Measurements from ENCODE around the gene GRIK1.
A peak's percentile ranks its signal among the peaks of the same experiment; 100 is the strongest.

Gene GRIK1

GRCh38 chr21:29630441-29630840 is 309.4 kb downstream of the GRIK1 start:
- Histone ChIP-seq H3K27me3 (ENCODE audit: control insufficient read depth in 1 of 2, insufficient read depth in 1 of 2, low read length in 2 of 2) (no peaks in the 10 kb centered on the region), H2AK5ac (ENCODE audit: low read length, severe bottlenecking) (no peak overlapping the region), H3K14ac (ENCODE audit: low read length in 2 of 2) (no peak overlapping the region), H3K4ac (ENCODE audit: low read depth in 1 of 2, low read length in 2 of 2) (no peak overlapping the region), H3K36me3 (ENCODE audit: control insufficient read depth in 1 of 2, insufficient read depth in 2 of 2, low read depth in 1 of 2, low read length in 2 of 2) (no peaks in the 10 kb centered on the region), H3K79me1 (replicated peaks; ENCODE audit: low read length, poor library complexity, severe bottlenecking) (no peaks in the 10 kb centered on the region), H2AFZ (ENCODE audit: low read depth, low read length) (no peak overlapping the region), H2BK15ac (ENCODE audit: low read depth, poor library complexity, severe bottlenecking) (no peak overlapping the region), H4K8ac (ENCODE audit: low read length) (no peak overlapping the region), H3K18ac (ENCODE audit: low read depth in 1 of 2, low read length in 2 of 2) (no peak overlapping the region), H2BK120ac (ENCODE audit: low read depth, low read length) (no peak overlapping the region), H2BK12ac (ENCODE audit: low read length in 2 of 2) (no peak overlapping the region), H2BK5ac (ENCODE audit: low read depth, low read length, poor library complexity, severe bottlenecking) (no peak overlapping the region), H3K23ac (ENCODE audit: low read length in 2 of 2) (no peak overlapping the region), H3K27ac (ENCODE audit: low read length, poor library complexity, severe bottlenecking) (no peak overlapping the region), H3K4me1 (ENCODE audit: control insufficient read depth, insufficient read depth, low read depth, low read length) (no peaks in the 10 kb centered on the region), H3K9me3 (ENCODE audit: control insufficient read depth, low read length) (no peaks in the 10 kb centered on the region), H3K9ac (ENCODE audit: low read length) (no peak overlapping the region), H4K91ac (ENCODE audit: low read length) (no peak overlapping the region), H3K4me3 (ENCODE audit: insufficient read depth in 1 of 2, low read depth in 1 of 2, low read length in 2 of 2) (no peak overlapping the region), H3K4me2 (ENCODE audit: low read length, poor library complexity, severe bottlenecking) (no peak overlapping the region)
- no peak for DNase-seq
- WGBS = 97% methylated on average over 2 of the region's 3 CpGs

- peaks cover 2% of the 10 kb centered on the region for H3K4me1 ChIP-seq (ENCODE audit: control insufficient read depth, insufficient read depth, low read depth, low read length)
- no peaks in the 10 kb centered on the region for H3K79me1 ChIP-seq (replicated peaks; ENCODE audit: low read length, poor library complexity, severe bottlenecking)
- H4K8ac ChIP-seq (ENCODE audit: low read length) = no peak overlapping the region
- no peak overlapping the region for H3K23ac ChIP-seq (ENCODE audit: low read length in 2 of 2)
- H2AFZ ChIP-seq (ENCODE audit: low read depth, low read length) = no peak overlapping the region
- H3K27me3 ChIP-seq (ENCODE audit: control insufficient read depth in 1 of 2, insufficient read depth in 1 of 2, low read length in 2 of 2) = no peaks in the 10 kb centered on the region
- H2AK5ac ChIP-seq (ENCODE audit: low read length, severe bottlenecking) = no peak overlapping the region
- no peaks in the 10 kb centered on the region for H3K9me3 ChIP-seq (ENCODE audit: control insufficient read depth, low read length)
- no peak overlapping the region for H2BK12ac ChIP-seq (ENCODE audit: low read length in 2 of 2)
- no peak overlapping the region for H3K18ac ChIP-seq (ENCODE audit: low read depth in 1 of 2, low read length in 2 of 2)
- H3K9ac ChIP-seq (ENCODE audit: low read length) = no peak overlapping the region
- H4K91ac ChIP-seq (ENCODE audit: low read length) = no peak overlapping the region
- no peak overlapping the region for H2BK15ac ChIP-seq (ENCODE audit: low read depth, poor library complexity, severe bottlenecking)
- H3K36me3 ChIP-seq (ENCODE audit: control insufficient read depth in 1 of 2, insufficient read depth in 2 of 2, low read depth in 1 of 2, low read length in 2 of 2) = no peaks in the 10 kb centered on the region
- no peak overlapping the region for H2BK120ac ChIP-seq (ENCODE audit: low read depth, low read length)
- H3K4ac ChIP-seq (ENCODE audit: low read depth in 1 of 2, low read length in 2 of 2) = no peak overlapping the region
- H3K27ac ChIP-seq (ENCODE audit: low read length, poor library complexity, severe bottlenecking) = no peak overlapping the region
- no peak overlapping the region for H3K4me2 ChIP-seq (ENCODE audit: low read length, poor library complexity, severe bottlenecking)
- H3K4me3 ChIP-seq (ENCODE audit: insufficient read depth in 1 of 2, low read depth in 1 of 2, low read length in 2 of 2) = no peak overlapping the region
- H2BK5ac ChIP-seq (ENCODE audit: low read depth, low read length, poor library complexity, severe bottlenecking) = no peak overlapping the region
- DNase-seq = no peak
- no peak overlapping the region for H3K14ac ChIP-seq (ENCODE audit: low read length in 2 of 2)
Observed at GRCh38 chr21:29627905-29628304, 311.9 kb downstream of the GRIK1 start.

GRCh38 chr21:29626801-29627470 is 312.9 kb downstream of the GRIK1 start:
- Histone ChIP-seq H2BK5ac (ENCODE audit: low read depth, low read length, poor library complexity, severe bottlenecking) (no peak overlapping the region), H3K9ac (ENCODE audit: low read length) (no peak overlapping the region), H2AFZ (ENCODE audit: low read depth, low read length) (no peak overlapping the region), H3K18ac (ENCODE audit: low read depth in 1 of 2, low read length in 2 of 2) (no peak overlapping the region), H3K23ac (ENCODE audit: low read length in 2 of 2) (no peak overlapping the region), H3K79me1 (replicated peaks; ENCODE audit: low read length, poor library complexity, severe bottlenecking) (no peaks in the 10 kb centered on the region), H2BK120ac (ENCODE audit: low read depth, low read length) (no peak overlapping the region), H3K4ac (ENCODE audit: low read depth in 1 of 2, low read length in 2 of 2) (no peak overlapping the region), H3K27me3 (ENCODE audit: control insufficient read depth in 1 of 2, insufficient read depth in 1 of 2, low read length in 2 of 2) (no peaks in the 10 kb centered on the region), H2BK12ac (ENCODE audit: low read length in 2 of 2) (no peak overlapping the region), H4K91ac (ENCODE audit: low read length) (no peak overlapping the region), H3K4me2 (ENCODE audit: low read length, poor library complexity, severe bottlenecking) (no peak overlapping the region), H2BK15ac (ENCODE audit: low read depth, poor library complexity, severe bottlenecking) (no peak overlapping the region), H4K8ac (ENCODE audit: low read length) (no peak overlapping the region), H3K4me1 (ENCODE audit: control insufficient read depth, insufficient read depth, low read depth, low read length) (peaks cover 2% of the 10 kb centered on the region), H3K36me3 (ENCODE audit: control insufficient read depth in 1 of 2, insufficient read depth in 2 of 2, low read depth in 1 of 2, low read length in 2 of 2) (no peaks in the 10 kb centered on the region), H3K27ac (ENCODE audit: low read length, poor library complexity, severe bottlenecking) (no peak overlapping the region), H3K9me3 (ENCODE audit: control insufficient read depth, low read length) (no peaks in the 10 kb centered on the region), H3K4me3 (ENCODE audit: insufficient read depth in 1 of 2, low read depth in 1 of 2, low read length in 2 of 2) (no peak overlapping the region), H2AK5ac (ENCODE audit: low read length, severe bottlenecking) (peak overlapping the region; percentile 45), H3K14ac (ENCODE audit: low read length in 2 of 2) (no peak overlapping the region)
- no peak for DNase-seq
- WGBS = no CpG with 5 or more reads among the region's 1 CpG

GRCh38 chr21:29625990-29626389 is 313.8 kb downstream of the GRIK1 start:
- Histone ChIP-seq H3K14ac (ENCODE audit: low read length in 2 of 2) (no peak overlapping the region), H2AFZ (ENCODE audit: low read depth, low read length) (no peak overlapping the region), H3K23ac (ENCODE audit: low read length in 2 of 2) (no peak overlapping the region), H3K18ac (ENCODE audit: low read depth in 1 of 2, low read length in 2 of 2) (no peak overlapping the region), H3K27ac (ENCODE audit: low read length, poor library complexity, severe bottlenecking) (no peak overlapping the region), H3K4me2 (ENCODE audit: low read length, poor library complexity, severe bottlenecking) (no peak overlapping the region), H3K79me1 (replicated peaks; ENCODE audit: low read length, poor library complexity, severe bottlenecking) (no peaks in the 10 kb centered on the region), H4K8ac (ENCODE audit: low read length) (no peak overlapping the region), H3K4me3 (ENCODE audit: insufficient read depth in 1 of 2, low read depth in 1 of 2, low read length in 2 of 2) (no peak overlapping the region), H4K91ac (ENCODE audit: low read length) (no peak overlapping the region), H2BK120ac (ENCODE audit: low read depth, low read length) (no peak overlapping the region), H2BK12ac (ENCODE audit: low read length in 2 of 2) (no peak overlapping the region), H3K4me1 (ENCODE audit: control insufficient read depth, insufficient read depth, low read depth, low read length) (peaks cover 2% of the 10 kb centered on the region), H2AK5ac (ENCODE audit: low read length, severe bottlenecking) (no peak overlapping the region), H2BK5ac (ENCODE audit: low read depth, low read length, poor library complexity, severe bottlenecking) (no peak overlapping the region), H3K9ac (ENCODE audit: low read length) (no peak overlapping the region), H2BK15ac (ENCODE audit: low read depth, poor library complexity, severe bottlenecking) (no peak overlapping the region), H3K27me3 (ENCODE audit: control insufficient read depth in 1 of 2, insufficient read depth in 1 of 2, low read length in 2 of 2) (no peaks in the 10 kb centered on the region), H3K36me3 (ENCODE audit: control insufficient read depth in 1 of 2, insufficient read depth in 2 of 2, low read depth in 1 of 2, low read length in 2 of 2) (no peaks in the 10 kb centered on the region), H3K9me3 (ENCODE audit: control insufficient read depth, low read length) (no peaks in the 10 kb centered on the region), H3K4ac (ENCODE audit: low read depth in 1 of 2, low read length in 2 of 2) (no peak overlapping the region)
- WGBS = 96% methylated on average over 3 of the region's 3 CpGs
- no peak for DNase-seq

All from mesenchymal stem cell (in vitro differentiated cells and primary cell).